ENCODE data around the gene UQCC5. TPM values are rescaled to one million over a fixed set of nuclear protein-coding genes. Genes with fewer than 3 reads are reported as not detected.

Gene UQCC5
- total and polyA plus RNA-seq, 2 donors (not counting 3 experiments of a cell fraction or from before 2014, with no cell fraction given): 9.9 to 22.6 TPM

GRCh38 chr3:52563984-52564383, 27.6 kb downstream of the UQCC5 start:
- intact Hi-C loops (cut with micrococcal nuclease) (no loop called here), dilution Hi-C loops (cut with MboI; ENCODE audit: extremely low pct_ligation_motif_present, low sequenced_read_pairs) (no loop called here)
- Histone ChIP-seq H3K36me3 (ENCODE audit: control insufficient read depth in 2 of 2, extremely low read depth in 1 of 2, insufficient read depth in 2 of 2, low read length in 2 of 2) (peaks cover 13 to 21% of the 10 kb centered on the region in 2 experiments), H3K9ac (replicated peaks; ENCODE audit: extremely low read depth, insufficient read depth, low read length) (no peak overlapping the region), H2AFZ (ENCODE audit: low read depth, low read length) (no peak overlapping the region), H3K4me3 (replicated peaks in 1 of 3; ENCODE audit: insufficient read depth in 1 of 3, low read depth in 1 of 3, low read length in 3 of 3) (no peak overlapping the region), H3K79me2 (ENCODE audit: control insufficient read depth, insufficient read depth, low read length) (no peaks in the 10 kb centered on the region), H3K27ac (ENCODE audit: insufficient read depth, low read depth, low read length) (no peak overlapping the region), H3K9me3 (replicated peaks; ENCODE audit: control insufficient read depth, insufficient read depth, low read length) (no peaks in the 10 kb centered on the region), H3K27me3 (ENCODE audit: control insufficient read depth in 2 of 2, insufficient read depth in 2 of 2, low read length in 2 of 2) (no peaks in the 10 kb centered on the region), H3K4me2 (ENCODE audit: insufficient read depth, low read length) (no peak overlapping the region), H4K20me1 (replicated peaks; ENCODE audit: control insufficient read depth, extremely low read depth, insufficient read depth, low read length) (no peaks in the 10 kb centered on the region), H3K9me1 (replicated peaks; ENCODE audit: control insufficient read depth, extremely low read depth, insufficient read depth, low read length) (no peaks in the 10 kb centered on the region), H3K4me1 (ENCODE audit: control insufficient read depth, extremely low read depth, insufficient read depth, low read length) (no peaks in the 10 kb centered on the region)
- no TSS peak for BruUV-seq (replicated peaks)
- no peak for DNase-seq (ENCODE audit: low read depth, low spot score)
- TF ChIP-seq CTCF (IDR thresholded peaks at IDR 0.05; ENCODE audit: extremely low read depth in 1 of 2, insufficient read depth in 1 of 2, low read depth in 1 of 2, low read length in 2 of 2) (no peak), GATA2 (IDR thresholded peaks at IDR 0.05; ENCODE audit: insufficient read depth, insufficient read length, low read depth, low read length) (no peak), MAX (IDR thresholded peaks at IDR 0.05; ENCODE audit: insufficient read depth, insufficient read length) (no peak), MYC (IDR thresholded peaks at IDR 0.05; ENCODE audit: low read depth, low read length) (no peak), POLR2A (IDR thresholded peaks at IDR 0.05; ENCODE audit: low read depth, low read length) (no peak), POLR2AphosphoS5 (IDR thresholded peaks at IDR 0.05; ENCODE audit: insufficient read depth, low read depth, low read length) (no peak), EZH2 (IDR thresholded peaks at IDR 0.05; ENCODE audit: borderline replicate concordance, low read depth, low read length, severe bottlenecking) (no peak), JUN (IDR thresholded peaks at IDR 0.05; ENCODE audit: borderline replicate concordance, insufficient read depth, insufficient read length, low read depth) (no peak), FOS (IDR thresholded peaks at IDR 0.05; ENCODE audit: borderline replicate concordance, insufficient read depth, low read length) (no peak)
- ChIA-PET POLR2A (no interaction called here), CTCF (no interaction called here)
- FAIRE-seq: no peak
